CD1c-positive myeloid dendritic cell (primary cell): ENCODE data around the gene SNAPC3.
A peak's percentile ranks its signal among the peaks of the same experiment; 100 is the strongest.

ENCODE experiments used
- DNase-seq: peaks from one replicate; pipeline ENCODE4 v3.0.0-alpha.2; 2016; ENCODE audit errors: extremely low spot score

The SNAPC3 gene

GRCh38 chr9:15491950-15492349 is 69.3 kb downstream of the SNAPC3 start:
- DNase-seq = no peak

GRCh38 chr9:15492485-15493150 is 69.9 kb downstream of the SNAPC3 start:
- no peak for DNase-seq

GRCh38 chr9:15498246-15498995 is 75.7 kb downstream of the SNAPC3 start:
- no peak for DNase-seq

DNA sequence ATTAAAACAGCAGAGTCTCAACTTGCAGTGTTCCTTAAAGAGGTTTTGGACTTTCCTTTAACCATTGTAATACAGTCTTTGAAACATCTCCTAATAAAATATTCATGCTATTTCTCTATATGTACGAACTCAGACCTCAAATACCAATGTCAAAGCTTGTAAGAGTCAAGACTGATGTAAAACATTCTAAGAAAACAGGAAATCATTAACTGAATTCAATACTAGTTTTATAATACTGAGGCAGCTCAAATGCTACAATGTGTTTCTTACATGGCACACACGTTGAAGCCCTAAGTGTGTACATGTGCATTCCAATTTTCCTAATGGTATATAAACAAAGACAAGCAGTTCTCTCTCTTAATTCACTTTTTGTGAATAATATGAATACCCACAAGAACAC is 76.5 kb downstream of the SNAPC3 start:
- no peak for DNase-seq

- no peak for DNase-seq
Observed at GRCh38 chr9:15501179-15501578, 78.5 kb downstream of the SNAPC3 start.

- no peak for DNase-seq
Observed at GRCh38 chr9:15501803-15502202, 79.1 kb downstream of the SNAPC3 start.

GRCh38 chr9:15505921-15506320 is 83.2 kb downstream of the SNAPC3 start:
- DNase-seq = peak; percentile 25

- DNase-seq = peak; percentile 43
Observed at GRCh38 chr9:15509931-15510788, 87.5 kb downstream of the SNAPC3 start.

DNA sequence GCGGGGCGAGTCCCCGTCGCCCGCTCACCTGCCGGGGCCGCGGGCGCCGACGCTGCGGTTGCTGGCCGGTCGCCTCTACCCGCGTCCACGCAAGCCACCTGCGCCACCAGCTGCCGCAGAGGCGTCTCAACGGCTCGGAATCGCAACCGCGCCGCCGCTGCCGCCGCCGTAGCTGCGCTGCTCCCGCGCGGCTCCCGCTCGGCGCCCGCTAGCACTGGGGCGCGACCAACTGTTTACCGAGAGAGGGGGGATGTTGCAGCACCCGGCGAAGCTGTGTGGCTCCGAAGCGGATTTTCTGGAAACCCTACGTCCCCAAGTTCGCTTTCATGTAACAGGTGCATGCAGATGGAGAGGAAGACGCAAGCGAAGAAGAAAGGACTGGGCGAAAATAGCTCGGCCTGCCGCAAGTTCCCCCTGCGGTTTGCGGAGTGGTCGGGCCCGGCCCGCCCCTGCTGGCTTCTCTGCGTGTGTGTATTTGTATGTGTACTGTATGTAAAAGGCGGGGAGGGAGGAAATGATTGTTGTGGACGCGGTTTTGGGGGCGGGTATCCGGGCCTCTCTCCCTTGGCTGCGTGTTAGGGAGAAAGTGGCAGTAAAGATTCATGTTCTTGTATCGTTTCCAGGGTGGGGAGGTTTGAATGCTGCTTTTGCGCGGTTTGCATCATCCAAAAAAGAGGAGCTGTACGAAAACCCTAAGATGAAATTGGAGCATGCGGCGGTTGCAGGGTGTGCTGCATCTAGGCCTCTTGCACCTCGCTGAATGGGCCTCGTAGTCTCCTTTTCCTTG is 88.3 kb downstream of the SNAPC3 start, which contains the start of gene PSIP1:
PSIP1 (minus strand) TSS at position 182 of the 787 bp plus-strand sequence. CDS start 782 bp downstream, outside the sequence.
- peak; percentile 88 for DNase-seq
